IPS DF 19.7 (cell line): ENCODE data around the gene PDCD2L.
"Not testable (repeated sequence)": the region's sequence is repeated elsewhere in the genome, so short reads cannot be mapped to it uniquely, and the experiment has no call there.

Source experiments
- DNase-seq: peaks from one replicate; pipeline ENCODE4 v3.0.0-alpha.2; 2013; ENCODE audit warnings: low read depth, low spot score

The PDCD2L gene

DNA sequence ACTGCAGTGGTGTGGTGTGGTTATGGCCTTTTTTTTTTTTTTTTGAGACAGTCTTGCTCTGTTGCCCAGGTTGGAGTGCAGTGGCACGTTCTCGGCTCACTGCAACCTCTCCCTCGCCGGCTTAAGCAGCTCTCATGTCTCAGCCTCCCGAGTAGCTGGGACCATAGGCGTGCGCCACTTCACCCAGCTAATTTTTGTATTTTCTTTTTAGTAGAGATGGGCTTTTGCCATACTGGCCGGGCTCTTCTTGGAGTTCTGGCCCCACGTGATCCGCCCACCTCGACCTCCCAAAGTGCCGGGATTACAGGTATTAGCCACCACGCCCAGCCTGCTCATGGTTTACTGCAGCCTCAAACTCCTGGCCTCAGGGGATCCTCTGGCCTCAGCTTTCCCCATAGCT lies 7.0 kb downstream of the PDCD2L start:
- no peak for DNase-seq

- DNase-seq, result no peak
Measured at GRCh38 chr19:34416021-34416545, 11.9 kb downstream of the PDCD2L start.

- no peak for DNase-seq
Measured at GRCh38 chr19:34418300-34418699, 14.1 kb downstream of the PDCD2L start.

DNA sequence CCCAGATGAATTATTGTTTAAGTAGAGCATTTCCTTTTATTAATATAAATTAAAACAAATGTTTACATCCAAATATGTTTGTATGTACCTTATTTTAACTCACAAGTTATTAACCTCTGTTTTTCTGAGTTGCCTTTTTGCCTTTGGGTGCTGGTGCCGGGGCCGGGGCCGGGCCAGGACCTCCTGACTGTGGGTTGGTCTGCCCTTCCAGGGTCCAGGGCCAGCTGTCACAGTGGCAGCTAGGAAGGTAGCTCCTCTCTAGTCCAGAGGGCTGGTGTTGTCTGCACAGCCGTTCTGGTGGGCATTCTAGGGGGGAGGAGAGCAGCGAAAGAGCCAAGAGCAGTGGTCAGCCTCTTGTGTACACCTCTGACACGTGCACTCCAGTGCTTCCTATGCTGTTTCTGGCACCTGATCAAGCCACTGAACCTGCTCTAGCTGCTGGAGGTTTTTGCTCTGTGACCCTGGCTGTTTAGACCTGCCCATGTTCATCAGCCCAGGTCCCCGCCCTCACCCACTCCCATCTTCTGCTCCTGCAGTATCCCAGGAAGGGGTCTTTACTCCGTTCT lies 22.0 kb downstream of the PDCD2L start:
- no peak for DNase-seq

- no peak for DNase-seq
Measured at GRCh38 chr19:34428549-34429285, 24.5 kb downstream of the PDCD2L start.

DNA sequence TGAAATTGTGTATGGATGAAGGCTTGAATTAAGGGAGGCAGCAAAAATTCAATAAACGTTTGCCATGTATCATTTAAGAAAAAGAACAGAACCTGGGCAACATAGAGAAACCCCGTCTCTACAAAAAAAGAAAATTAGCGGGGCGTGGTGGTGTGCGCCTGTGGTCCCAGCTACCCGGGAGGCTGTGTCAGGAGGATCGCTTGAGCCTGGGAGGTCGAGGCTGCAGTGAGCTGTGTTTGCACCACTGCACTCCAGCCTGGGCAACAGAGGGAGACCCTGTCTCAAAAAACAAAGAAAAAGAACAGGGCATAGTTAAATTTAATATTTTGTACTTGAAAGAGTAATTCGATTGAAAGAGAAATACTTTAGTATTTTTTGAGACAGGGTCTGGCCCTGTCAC lies 25.4 kb downstream of the PDCD2L start:
- no peak for DNase-seq

- DNase-seq, result no peak
Measured at GRCh38 chr19:34430738-34431625, 26.8 kb downstream of the PDCD2L start.

GRCh38 chr19:34431681-34432402 lies 27.6 kb downstream of the PDCD2L start:
- no peak for DNase-seq

DNA sequence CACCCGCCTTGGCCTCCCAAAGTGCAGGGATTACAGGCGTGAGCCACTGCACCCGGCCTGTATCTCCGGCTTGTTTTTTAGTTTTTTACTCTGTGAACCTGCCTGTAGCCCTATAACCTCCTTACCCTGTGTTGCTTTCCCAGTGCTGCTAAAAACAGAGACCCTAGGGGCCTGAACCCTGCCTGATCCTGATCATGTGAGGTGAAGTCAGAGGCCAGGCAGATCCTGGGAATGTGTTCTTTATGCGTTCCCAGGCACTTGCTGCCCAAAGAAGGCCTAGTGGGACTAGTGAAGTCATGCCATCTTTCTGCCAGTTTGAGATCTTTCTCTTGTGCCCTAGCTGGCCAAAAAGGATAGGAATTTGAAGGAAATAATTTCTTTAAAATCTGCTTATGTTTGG lies 28.6 kb downstream of the PDCD2L start:
- no peak for DNase-seq

GRCh38 chr19:34436716-34437115 lies 32.5 kb downstream of the PDCD2L start:
- no peak for DNase-seq

DNA sequence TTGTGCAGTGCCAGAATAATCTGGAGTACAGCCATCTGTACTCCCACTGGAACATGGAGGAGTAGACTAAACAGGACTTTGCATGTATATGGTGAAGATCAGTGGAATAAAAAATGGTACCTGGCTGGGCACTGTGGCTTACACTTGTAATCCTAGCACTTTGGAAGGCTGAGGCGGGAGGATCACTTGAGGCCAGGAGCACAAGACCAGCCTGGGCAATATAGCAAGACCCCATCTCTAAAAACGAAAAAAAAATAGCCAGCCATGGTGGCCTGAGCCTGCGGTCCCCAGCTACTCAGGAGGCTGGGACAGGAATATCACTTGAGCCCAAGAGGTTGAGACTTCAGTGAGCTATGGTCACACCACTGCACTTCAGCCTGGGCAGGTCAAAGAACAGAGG lies 44.0 kb downstream of the PDCD2L start:
- DNase-seq, result no peak

- DNase-seq, result no peak
Measured at GRCh38 chr19:34452723-34453122, 48.5 kb downstream of the PDCD2L start.

DNA sequence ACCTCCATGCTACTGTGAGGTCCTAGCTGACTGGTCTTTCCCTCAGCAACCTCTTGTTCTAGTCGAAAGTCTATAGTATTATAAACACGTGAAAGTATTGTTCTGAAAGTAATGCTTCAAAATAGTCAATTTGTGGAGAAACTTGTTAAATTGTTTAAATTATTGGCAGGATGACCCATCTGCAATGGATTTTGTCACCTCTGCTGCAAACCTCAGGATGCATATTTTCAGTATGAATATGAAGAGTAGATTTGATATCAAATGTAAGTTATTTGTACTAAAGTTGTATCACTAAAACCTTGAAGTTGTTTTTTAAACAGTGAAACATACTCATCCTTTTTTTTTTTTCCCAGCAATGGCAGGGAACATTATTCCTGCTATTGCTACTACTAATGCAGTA lies 49.9 kb downstream of the PDCD2L start:
- no peak for DNase-seq

DNA sequence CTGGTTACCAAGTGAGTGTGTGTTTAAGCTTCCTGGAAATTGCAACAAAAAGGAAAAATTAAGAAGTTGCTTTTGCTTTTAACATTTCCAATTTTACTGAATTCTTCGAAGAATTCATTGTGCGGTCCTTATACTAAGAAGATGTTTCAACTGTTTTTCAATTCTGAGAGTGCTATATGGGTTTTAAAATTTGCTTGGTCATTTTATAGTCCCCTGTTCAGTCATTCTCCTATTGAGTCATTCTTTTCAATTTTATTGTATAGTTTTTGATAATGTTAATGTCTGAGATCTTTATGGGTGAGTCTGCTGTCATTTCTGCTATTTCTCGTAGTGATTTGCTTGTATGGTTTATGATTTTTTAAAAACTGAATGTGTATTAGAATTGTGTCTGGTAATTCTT lies 50.5 kb downstream of the PDCD2L start:
- DNase-seq, result no peak

DNA sequence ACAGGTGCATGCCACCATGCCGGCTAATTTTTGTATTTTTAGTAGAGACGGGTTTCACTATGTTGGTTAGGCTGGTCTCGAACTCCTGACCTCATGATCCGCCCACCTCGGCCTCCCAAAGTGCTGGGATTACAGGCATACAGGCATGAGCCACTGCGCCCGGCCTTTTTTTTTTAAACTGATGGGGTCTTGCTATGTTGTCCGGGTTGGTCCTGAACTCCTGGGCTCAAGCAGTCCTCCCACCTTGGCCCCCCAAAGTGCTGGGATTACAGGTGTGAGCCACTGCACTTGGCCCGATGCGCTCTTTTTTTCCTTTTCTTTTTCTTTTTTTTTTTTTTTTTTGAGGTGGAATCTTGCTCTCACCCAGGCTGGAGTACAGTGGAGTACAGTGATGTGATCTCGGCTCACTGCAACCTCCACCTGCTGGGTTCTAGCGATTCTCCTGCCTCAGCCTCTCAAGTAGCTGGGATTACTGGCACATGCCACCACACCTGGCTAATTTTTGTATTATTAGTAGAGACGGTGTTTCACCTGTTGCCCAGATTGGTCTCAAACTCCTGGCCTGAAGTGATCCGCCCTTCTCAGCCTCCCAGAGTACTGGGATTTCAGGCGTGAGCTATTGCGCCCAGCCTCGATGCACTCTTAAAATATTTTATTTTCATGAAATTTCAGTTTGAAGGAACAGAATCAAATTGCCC lies 51.7 kb downstream of the PDCD2L start:
- DNase-seq, result not testable (repeated sequence)

- DNase-seq, result no peak
Measured at GRCh38 chr19:34457446-34457845, 53.2 kb downstream of the PDCD2L start.

GRCh38 chr19:34458677-34459076 lies 54.5 kb downstream of the PDCD2L start:
- DNase-seq, result no peak

DNA sequence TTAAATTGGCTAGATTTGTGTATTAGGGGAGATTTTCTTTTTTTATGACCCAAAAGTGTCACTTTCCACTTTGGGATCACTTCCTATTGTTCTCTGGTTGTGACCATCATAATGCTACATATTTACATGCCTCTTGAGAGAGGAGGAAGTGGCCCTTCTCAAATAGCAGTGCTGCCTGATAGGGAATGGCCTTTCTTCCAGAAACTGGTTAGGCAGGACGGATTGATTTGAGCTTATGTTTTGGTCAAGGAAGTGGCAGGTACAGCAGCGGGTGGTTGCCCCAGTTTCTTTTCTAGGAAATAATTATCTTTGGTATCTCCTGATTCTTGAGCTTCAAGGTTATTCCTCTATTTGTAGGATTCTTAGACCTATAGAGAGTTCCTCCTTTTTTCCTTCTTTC lies 55.4 kb downstream of the PDCD2L start:
- DNase-seq, result no peak

DNA sequence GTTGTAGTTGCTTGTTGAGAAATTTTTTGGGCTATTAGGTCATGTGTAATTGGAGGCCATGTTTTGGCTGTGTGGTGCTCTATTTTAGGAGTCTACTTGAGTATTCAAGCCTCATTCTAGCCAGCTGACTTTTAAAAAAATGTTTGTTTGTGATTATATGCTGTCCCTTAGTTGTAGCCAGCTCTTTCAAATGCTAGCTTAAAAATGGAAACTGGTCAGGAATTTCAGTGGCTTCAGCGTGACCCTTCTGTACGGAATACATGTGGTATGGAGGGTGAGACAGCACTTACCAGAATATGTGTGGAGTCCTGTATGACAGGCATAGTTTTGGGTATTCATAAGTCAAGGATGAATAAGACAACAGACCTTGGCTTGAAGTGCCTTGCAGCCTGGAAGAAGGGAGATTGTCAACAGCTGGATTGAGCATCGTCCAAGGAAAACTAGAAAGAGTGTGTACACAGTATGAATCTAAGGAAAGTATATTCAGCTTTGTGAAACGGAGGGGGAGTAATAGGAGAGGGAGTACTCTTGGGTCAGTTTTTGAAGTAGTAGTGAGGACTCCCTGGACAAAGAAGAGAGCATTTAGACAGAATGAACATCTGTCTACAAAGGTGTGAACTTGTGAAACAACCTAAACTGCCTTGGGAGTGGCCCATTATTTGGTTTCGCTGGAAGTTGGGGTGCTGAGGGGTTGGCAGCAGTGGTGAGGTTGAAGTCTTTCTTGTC lies 57.3 kb downstream of the PDCD2L start:
- no peak for DNase-seq

- DNase-seq, result not testable (repeated sequence)
Measured at GRCh38 chr19:34464785-34465184, 60.6 kb downstream of the PDCD2L start.
